Mucosa of descending colon (tissue), 3 donors: Measurements from ENCODE around the gene CFAP210. TPM values are rescaled to one million over a fixed set of nuclear protein-coding genes. Genes with fewer than 3 reads are reported as not detected.
"Not testable (repeated sequence)": the region's sequence is repeated elsewhere in the genome, so short reads cannot be mapped to it uniquely, and the experiment has no call there.

Experiments
- ATAC-seq: fragments of 200-7000 bp; cut with Tn5 transposase; one replicate; pipeline ENCODE4 v1.9.1; 2020; ENCODE audit warnings: mild to moderate bottlenecking, moderate library complexity
- DNase-seq, 3 donors: peaks; one replicate each; pipeline ENCODE4 v3.0.0-alpha.2; 2020
- H3K36me3 ChIP-seq: fragments of 200-600 bp; one replicate; pipeline ENCODE4 v1.8.0; 2021; ENCODE audit warnings: low read depth, mild to moderate bottlenecking
- H3K4me1 ChIP-seq: fragments of 200-600 bp; one replicate; pipeline ENCODE4 v1.8.0; 2021; ENCODE audit warnings: low read depth, mild to moderate bottlenecking
- H3K4me3 ChIP-seq: fragments of 200-600 bp; one replicate; pipeline ENCODE4 v1.8.0; 2021; ENCODE audit warnings: mild to moderate bottlenecking
- H3K9me3 ChIP-seq: fragments of 200-600 bp; one replicate; pipeline ENCODE4 v1.8.0; 2021; ENCODE audit warnings: mild to moderate bottlenecking
- intact Hi-C, 2 donors: fragments of 100-400 bp; cut with DNase I in 1 of 2; cut with micrococcal nuclease in 1 of 2; formaldehyde crosslinking; loops; one replicate each; pipeline versions ENCODE4 v1.11.0 to v1.11.1; 2022; cut with DNase I, micrococcal nuclease
- total RNA-seq, 3 donors: library from RNA; stranded (reverse); fragmentation: NEBNext Ultra II Directional in 2 of 3; extraction: Animal tissue kit (Norgen Biotek cat#: 25700) in 2 of 3; gene quantifications; one replicate each; pipeline versions ENCODE4 v1.2.1 to v1.2.4, GENCODE V29; 2021 to 2023
- TF ChIP-seq, protein P1 (sequence below): fragments of 200-600 bp; IDR thresholded peaks from one replicate; pipeline ENCODE4 v1.8.0; 2022; ENCODE audit warnings: antibody characterized with exemption, mild to moderate bottlenecking
- donor health status: DM: no; HTN: no; CAD: no; lungs with moderate emphysema.
- donor health status: DM: no; HTN: no; CAD: no.
- donor health status: DM: no; HTN: yes; CAD: no.

CFAP210 gene
- total RNA-seq, 3 donors from 2014 or later: not detected

DNA sequence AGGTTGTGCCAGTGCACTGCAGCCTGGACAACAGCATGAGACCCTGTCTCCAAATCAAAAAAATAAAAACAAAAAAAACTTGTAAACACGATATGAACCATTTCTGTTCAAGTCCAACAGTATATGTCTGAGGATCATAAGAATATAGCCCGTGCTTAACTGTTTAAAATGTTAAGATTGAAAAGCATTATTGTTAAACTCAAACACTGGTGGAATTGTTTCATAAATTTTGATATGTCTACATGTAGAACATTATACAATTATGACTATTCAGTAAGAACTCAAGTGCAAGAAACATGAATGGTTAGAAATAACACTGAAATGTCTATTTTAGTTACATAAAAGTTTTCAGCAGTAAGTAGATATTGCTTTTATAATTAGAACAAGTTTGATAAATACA lies 80.3 kb downstream of the CFAP210 start:
- ATAC-seq (no peak), DNase-seq (no peak)
- Histone ChIP-seq H3K4me1 (no peaks in the 10 kb centered on the region), H3K9me3 (no peaks in the 10 kb centered on the region), H3K4me3 (no peak overlapping the region), H3K36me3 (peaks cover 10% of the 10 kb centered on the region)
- intact Hi-C loops: no loop called here
- TF ChIP-seq, protein P1, sequence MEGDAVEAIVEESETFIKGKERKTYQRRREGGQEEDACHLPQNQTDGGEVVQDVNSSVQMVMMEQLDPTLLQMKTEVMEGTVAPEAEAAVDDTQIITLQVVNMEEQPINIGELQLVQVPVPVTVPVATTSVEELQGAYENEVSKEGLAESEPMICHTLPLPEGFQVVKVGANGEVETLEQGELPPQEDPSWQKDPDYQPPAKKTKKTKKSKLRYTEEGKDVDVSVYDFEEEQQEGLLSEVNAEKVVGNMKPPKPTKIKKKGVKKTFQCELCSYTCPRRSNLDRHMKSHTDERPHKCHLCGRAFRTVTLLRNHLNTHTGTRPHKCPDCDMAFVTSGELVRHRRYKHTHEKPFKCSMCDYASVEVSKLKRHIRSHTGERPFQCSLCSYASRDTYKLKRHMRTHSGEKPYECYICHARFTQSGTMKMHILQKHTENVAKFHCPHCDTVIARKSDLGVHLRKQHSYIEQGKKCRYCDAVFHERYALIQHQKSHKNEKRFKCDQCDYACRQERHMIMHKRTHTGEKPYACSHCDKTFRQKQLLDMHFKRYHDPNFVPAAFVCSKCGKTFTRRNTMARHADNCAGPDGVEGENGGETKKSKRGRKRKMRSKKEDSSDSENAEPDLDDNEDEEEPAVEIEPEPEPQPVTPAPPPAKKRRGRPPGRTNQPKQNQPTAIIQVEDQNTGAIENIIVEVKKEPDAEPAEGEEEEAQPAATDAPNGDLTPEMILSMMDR: no peak

DNA sequence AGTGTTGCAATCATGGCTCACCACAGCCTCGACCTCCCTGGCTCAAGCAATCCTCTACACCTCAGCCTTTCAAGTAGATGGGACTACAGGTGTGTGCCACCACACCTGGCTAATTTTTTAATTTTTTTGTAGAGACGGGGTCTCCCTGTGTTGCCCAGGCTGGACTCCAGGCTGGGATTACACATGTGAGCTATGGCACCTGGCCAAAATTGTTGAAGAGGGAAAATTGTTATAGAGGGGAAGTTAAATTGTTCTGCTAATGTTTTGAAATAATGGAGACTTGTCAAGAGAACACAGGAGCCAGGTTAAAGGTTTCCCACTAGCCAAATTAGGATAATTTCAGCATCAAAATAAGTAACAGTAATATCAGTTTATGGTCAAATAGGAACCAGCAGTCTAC lies 84.9 kb downstream of the CFAP210 start:
- Histone ChIP-seq H3K36me3 (no peaks in the 10 kb centered on the region), H3K4me1 (no peaks in the 10 kb centered on the region), H3K4me3 (no peak overlapping the region), H3K9me3 (no peaks in the 10 kb centered on the region)
- ATAC-seq (no peak), DNase-seq (no peak)
- intact Hi-C loops: no loop called here
- TF ChIP-seq, protein P1: no peak

DNA sequence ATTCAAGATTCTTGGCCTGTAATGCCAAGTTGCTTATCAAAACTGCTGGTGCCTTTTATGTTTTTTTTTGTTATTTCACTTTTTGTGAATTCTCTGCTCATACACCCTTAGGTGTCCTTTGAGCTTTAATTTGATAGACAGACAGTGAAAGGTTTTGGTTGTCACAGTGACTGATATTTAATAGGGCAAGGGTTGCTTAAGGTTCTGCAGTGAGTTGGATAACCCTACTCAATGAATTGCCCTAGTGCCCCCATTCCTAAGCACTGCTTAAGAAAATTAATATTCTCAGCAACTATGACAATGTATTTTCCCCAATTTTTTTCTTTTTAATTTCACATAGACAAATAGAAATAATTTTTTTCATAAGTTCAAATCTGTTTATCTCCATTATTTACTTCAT lies 94.6 kb downstream of the CFAP210 start:
- Histone ChIP-seq H3K9me3 (no peaks in the 10 kb centered on the region), H3K4me1 (no peaks in the 10 kb centered on the region), H3K4me3 (no peak overlapping the region), H3K36me3 (no peaks in the 10 kb centered on the region)
- TF ChIP-seq, protein P1: no peak
- no peak for ATAC-seq
- DNase-seq: no peak
- intact Hi-C loops: no loop called here

DNA sequence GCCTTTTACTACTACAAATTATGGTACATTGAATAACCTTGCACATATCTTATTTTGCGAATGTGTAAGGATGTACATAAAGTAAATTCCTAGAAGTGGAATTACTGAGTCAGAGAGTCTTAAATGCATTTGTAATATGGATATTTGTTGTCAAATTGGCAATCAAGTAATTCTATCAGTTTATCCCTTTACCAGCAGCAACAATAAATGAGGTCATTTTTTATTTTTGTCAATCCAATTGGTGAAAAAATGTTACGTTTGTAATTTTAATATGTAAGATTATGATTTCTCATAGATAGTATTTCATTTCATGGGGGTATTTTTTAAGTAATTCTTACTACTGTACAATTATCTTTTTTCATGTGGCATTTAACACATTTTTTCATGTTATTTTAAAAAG lies 95.2 kb downstream of the CFAP210 start:
- DNase-seq (no peak), ATAC-seq (no peak)
- no peaks in the 10 kb centered on the region for H3K36me3 ChIP-seq
- H3K4me1 ChIP-seq: no peaks in the 10 kb centered on the region
- H3K9me3 ChIP-seq: no peaks in the 10 kb centered on the region
- TF ChIP-seq, protein P1: no peak
- H3K4me3 ChIP-seq: no peak overlapping the region
- intact Hi-C loops: no loop called here

DNA sequence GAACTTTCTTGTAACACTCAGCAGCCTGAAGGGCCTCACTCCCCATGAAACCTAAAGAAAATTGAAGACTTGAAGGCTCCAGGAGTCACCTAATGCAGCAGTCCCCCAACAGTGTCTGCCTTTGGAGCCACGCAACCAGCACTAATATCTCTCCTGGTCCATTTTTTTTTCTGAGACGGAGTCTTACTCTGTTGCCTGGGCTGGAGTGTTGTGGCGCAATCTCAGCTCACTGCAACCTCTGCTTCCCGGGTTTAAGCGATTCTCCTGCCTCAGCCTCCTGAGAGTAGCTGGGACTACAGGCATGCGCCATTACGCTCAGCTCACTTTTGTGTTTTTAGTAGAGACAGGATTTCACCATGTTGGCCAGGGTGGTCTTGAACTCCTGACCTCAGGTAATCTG lies 97.7 kb downstream of the CFAP210 start:
- DNase-seq, ATAC-seq, intact Hi-C loops: not testable (repeated sequence)

More for the DNA sequence above, 97.7 kb downstream of the CFAP210 start:
- not testable (repeated sequence) for H3K4me3 ChIP-seq, H3K36me3 ChIP-seq, H3K4me1 ChIP-seq, H3K9me3 ChIP-seq

Other genes with a start within 250 kb of the CFAP210 start
- 1 to 10 TPM; 2.7 to 7.1 (median 4.4) TPM for gene BBS5, start 214.9 kb downstream of the CFAP210 start, total RNA-seq
- 1 to 10 TPM; 1.1 to 1.5 (median 1.1) TPM for gene KLHL41, start 184.7 kb downstream of the CFAP210 start, total RNA-seq
- 10 to 100 TPM; 44.4 to 70.5 (median 58.6) TPM for gene FASTKD1, start 120.5 kb downstream of the CFAP210 start, total RNA-seq
- gene PPIG, start 110.1 kb downstream of the CFAP210 start, total RNA-seq: 10 to 100 TPM; 45.8 to 66.9 (median 49.2) TPM
- gene PHOSPHO2, start 64 bp upstream of the CFAP210 start, total RNA-seq: 10 to 100 TPM in 2 of 3 donors, 1 to 10 TPM in 1; 7.3 to 11.4 (median 10.7) TPM
- gene KLHL23, start 39.4 kb upstream of the CFAP210 start, total RNA-seq: 10 to 100 TPM; 12.1 to 57.4 (median 13.1) TPM
- 10 to 100 TPM; 29.2 to 72.3 (median 52.9) TPM for gene SSB, start 104.5 kb upstream of the CFAP210 start, total RNA-seq
- gene METTL5, start 130.5 kb upstream of the CFAP210 start, total RNA-seq: 10 to 100 TPM; 33.3 to 60.3 (median 42.3) TPM
- gene UBR3, start 133.0 kb upstream of the CFAP210 start, total RNA-seq: 10 to 100 TPM; 32.5 to 65.8 (median 39.6) TPM